ENCODE data around the gene PAX5. TPM values are rescaled to one million over a fixed set of nuclear protein-coding genes. Genes with fewer than 3 reads are reported as not detected.

Gene PAX5
- total RNA-seq, 1 donor from 2014 or later: not detected

- Histone ChIP-seq H3K9me3 (no peaks in the 10 kb centered on the region), H3K4me1 (no peaks in the 10 kb centered on the region), H3K27me3 (no peaks in the 10 kb centered on the region), H3K27ac (no peak overlapping the region), H3K36me3 (no peaks in the 10 kb centered on the region), H3K4me3 (no peak overlapping the region)
- intact Hi-C loops (cut with DNase I): no loop called here
- no peak for DNase-seq (ENCODE audit: low spot score in 2 of 2)
- TF ChIP-seq CTCF (IDR thresholded peaks at IDR 0.05): no peak
Observed at GRCh38 chr9:36934478-36935065, 99.5 kb downstream of the PAX5 start.

GRCh38 chr9:36933676-36934215 is 100.3 kb downstream of the PAX5 start:
- intact Hi-C loops (cut with DNase I): no loop called here
- no peak for TF ChIP-seq CTCF (IDR thresholded peaks at IDR 0.05)
- H3K27me3 ChIP-seq: no peaks in the 10 kb centered on the region
- no peak overlapping the region for H3K4me3 ChIP-seq
- H3K9me3 ChIP-seq: no peaks in the 10 kb centered on the region
- H3K27ac ChIP-seq: no peak overlapping the region
- DNase-seq (ENCODE audit: low spot score in 2 of 2): no peak
- H3K36me3 ChIP-seq: no peaks in the 10 kb centered on the region
- H3K4me1 ChIP-seq: no peaks in the 10 kb centered on the region

- Histone ChIP-seq H3K36me3 (no peaks in the 10 kb centered on the region), H3K9me3 (no peaks in the 10 kb centered on the region), H3K27ac (no peak overlapping the region), H3K4me1 (no peaks in the 10 kb centered on the region), H3K4me3 (no peak overlapping the region), H3K27me3 (no peaks in the 10 kb centered on the region)
- no peak for TF ChIP-seq CTCF (IDR thresholded peaks at IDR 0.05)
- intact Hi-C loops (cut with DNase I): no loop called here
- DNase-seq (ENCODE audit: low spot score in 2 of 2): no peak
Observed at GRCh38 chr9:36932198-36932597, 101.9 kb downstream of the PAX5 start.

- intact Hi-C loops (cut with DNase I): no loop called here
- no peak overlapping the region for H3K4me3 ChIP-seq
- H3K27ac ChIP-seq: no peak overlapping the region
- no peaks in the 10 kb centered on the region for H3K36me3 ChIP-seq
- DNase-seq (ENCODE audit: low spot score in 2 of 2): no peak
- H3K9me3 ChIP-seq: no peaks in the 10 kb centered on the region
- H3K27me3 ChIP-seq: no peaks in the 10 kb centered on the region
- no peaks in the 10 kb centered on the region for H3K4me1 ChIP-seq
- no peak for TF ChIP-seq CTCF (IDR thresholded peaks at IDR 0.05)
Observed at GRCh38 chr9:36930941-36931340, 103.1 kb downstream of the PAX5 start.

- Histone ChIP-seq H3K27me3 (no peaks in the 10 kb centered on the region), H3K27ac (no peak overlapping the region), H3K36me3 (no peaks in the 10 kb centered on the region), H3K4me1 (no peaks in the 10 kb centered on the region), H3K4me3 (no peak overlapping the region), H3K9me3 (no peaks in the 10 kb centered on the region)
- DNase-seq (ENCODE audit: low spot score in 2 of 2): no peak
- no peak for TF ChIP-seq CTCF (IDR thresholded peaks at IDR 0.05)
- intact Hi-C loops (cut with DNase I): no loop called here
Observed at GRCh38 chr9:36929350-36929675, 104.8 kb downstream of the PAX5 start.

All from ascending aorta (tissue), 2 donors.